Upper lobe of left lung (tissue), 4 donors: ENCODE results near the gene FOXC2.

ENCODE experiments used
- EP300 ChIP-seq, 4 donors: sonication (generic); formaldehyde crosslinking; IDR thresholded peaks; one replicate each; pipeline ENCODE4 v1.5.1; 2017; ENCODE audit warnings: antibody characterized with exemption in 4 of 4, control low read depth in 2 of 4
- TF ChIP-seq, protein P1 (sequence below), 6 experiments: fragments of 450-650 bp in 4 of 6; fragments of 200-600 bp in 2 of 6; sonication (generic) in 2 of 6; IDR thresholded peaks; one replicate each; pipeline ENCODE4 v1.5.1; 2016 to 2019; ENCODE audit warnings: antibody characterized with exemption in 6 of 6

- TF ChIP-seq, protein P1, sequence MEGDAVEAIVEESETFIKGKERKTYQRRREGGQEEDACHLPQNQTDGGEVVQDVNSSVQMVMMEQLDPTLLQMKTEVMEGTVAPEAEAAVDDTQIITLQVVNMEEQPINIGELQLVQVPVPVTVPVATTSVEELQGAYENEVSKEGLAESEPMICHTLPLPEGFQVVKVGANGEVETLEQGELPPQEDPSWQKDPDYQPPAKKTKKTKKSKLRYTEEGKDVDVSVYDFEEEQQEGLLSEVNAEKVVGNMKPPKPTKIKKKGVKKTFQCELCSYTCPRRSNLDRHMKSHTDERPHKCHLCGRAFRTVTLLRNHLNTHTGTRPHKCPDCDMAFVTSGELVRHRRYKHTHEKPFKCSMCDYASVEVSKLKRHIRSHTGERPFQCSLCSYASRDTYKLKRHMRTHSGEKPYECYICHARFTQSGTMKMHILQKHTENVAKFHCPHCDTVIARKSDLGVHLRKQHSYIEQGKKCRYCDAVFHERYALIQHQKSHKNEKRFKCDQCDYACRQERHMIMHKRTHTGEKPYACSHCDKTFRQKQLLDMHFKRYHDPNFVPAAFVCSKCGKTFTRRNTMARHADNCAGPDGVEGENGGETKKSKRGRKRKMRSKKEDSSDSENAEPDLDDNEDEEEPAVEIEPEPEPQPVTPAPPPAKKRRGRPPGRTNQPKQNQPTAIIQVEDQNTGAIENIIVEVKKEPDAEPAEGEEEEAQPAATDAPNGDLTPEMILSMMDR (IDR thresholded peaks at IDR 0.05) = no peak
- TF ChIP-seq EP300 (IDR thresholded peaks at IDR 0.05) = no peak
Measured at GRCh38 chr16:86567701-86568581, 1.3 kb downstream of the FOXC2 start.
